AG20443 (cell line): Measurements from ENCODE around the gene XPR1.
"Not testable (repeated sequence)": the region's sequence is repeated elsewhere in the genome, so short reads cannot be mapped to it uniquely, and the experiment has no call there.

ENCODE experiments used
- DNase-seq: peaks from one replicate; pipeline ENCODE4 v3.0.0; 2012; ENCODE audit warnings: low spot score, mixed read lengths

Gene XPR1

DNA sequence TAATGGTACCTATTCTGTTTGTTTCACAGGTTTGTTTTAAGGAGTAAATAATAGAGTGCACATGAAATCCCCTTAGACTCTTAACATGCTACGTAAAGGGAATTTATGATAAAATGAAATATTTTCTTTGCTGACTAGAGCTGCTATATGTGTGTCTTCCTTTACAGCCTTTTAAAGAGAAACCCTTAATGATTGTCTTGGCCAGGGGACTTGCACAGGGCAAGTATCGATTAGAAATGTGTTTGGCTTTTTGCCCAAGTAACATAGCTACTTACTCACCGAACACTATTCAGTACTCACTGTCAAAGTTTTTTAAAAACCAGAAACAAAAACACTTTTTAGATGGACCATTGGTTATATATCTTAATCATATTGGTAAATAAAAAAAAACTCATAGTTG lies 209.6 kb downstream of the XPR1 start:
- no peak for DNase-seq

DNA sequence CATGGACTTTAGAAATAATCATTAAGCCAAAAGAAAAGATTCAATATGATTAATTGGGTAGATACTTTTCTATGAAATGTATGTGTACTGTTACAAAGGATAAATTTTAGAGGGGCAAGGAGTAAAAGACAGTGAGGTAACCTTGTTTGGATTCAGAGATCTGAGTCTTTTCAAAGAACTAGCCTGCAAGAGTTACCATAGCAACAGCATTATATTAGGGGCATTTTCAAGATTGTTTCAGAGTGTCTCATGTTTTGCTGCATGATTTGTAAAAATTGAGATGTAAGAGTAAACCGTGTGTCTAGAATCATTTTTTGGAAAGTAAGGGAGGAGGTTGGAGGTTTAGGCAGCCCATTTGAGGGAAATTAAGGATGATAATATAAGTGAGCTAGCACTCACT lies 210.2 kb downstream of the XPR1 start:
- peak; percentile 71 for DNase-seq

DNA sequence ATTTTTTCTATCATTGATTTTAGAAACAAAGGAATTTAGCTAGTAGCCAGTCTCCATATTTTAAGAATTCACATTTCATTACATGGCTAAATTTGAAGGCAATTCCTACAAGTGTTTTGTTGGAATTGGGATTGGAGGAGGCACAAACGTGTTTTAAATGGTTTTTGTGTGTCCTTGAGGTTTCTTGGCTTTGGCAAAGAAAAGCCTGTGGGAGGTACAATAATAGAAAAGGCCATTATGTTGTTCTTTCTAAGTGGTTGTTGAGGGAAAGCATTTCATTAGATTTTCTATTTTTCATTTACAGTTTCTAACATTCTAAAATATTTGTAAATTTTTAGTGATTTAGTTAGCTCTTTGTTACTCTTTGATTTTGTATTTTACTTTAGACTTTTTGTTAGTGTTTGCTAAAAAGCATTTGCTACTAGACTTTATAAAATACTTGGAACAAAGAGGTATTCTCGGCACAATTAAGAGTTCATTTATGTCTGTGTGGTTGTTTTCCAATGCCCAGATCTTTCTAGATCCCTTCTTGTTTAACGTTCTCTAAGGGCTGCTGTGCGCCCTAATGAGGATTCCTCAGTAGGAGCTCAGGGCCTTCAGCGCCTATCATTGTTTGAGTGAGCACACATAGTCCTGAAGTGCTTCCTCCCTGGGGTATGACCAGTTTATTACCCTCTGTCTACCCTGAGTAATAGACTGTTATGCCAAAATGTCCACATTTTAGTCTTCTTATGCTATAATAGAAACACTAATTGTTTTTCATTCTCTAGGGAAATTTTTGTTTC lies 210.9 kb downstream of the XPR1 start:
- no peak for DNase-seq

DNA sequence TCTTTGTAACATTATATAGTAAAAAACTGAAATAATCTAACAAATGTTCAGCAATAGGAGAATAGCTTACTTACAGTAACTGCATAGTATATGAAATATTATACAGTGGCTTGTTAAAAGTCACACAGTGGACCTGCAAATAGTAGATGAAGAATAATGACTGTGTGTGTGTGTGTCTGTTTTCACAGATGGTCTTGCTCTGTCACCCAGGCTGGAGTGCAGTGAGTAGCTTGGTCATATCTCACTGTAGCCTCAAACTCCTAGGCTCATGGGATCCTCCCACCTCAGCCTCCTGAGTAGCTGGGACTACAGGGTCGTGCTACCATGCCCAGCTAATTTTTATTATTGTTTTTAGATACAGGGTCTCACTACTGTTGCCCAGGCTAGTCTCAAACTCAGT lies 213.5 kb downstream of the XPR1 start:
- DNase-seq = no peak

DNA sequence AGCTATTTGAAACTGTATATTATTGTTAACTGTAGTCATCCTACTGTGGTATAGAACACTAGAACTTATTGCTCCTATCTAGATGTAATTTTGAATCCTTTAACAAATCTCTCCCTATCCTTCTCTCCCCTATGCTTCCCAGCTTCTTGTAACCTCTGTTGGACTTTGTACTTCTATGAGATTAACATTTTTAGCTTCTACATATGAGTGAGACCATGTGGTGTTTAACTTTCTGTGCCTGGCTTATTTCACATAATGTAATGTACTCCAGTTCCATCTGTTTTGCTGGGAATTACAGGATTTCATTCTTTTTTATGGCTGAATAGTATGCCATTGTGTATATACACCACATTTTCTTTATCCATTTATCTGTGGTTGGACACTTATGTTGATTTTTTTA lies 216.4 kb downstream of the XPR1 start:
- no peak for DNase-seq

DNA sequence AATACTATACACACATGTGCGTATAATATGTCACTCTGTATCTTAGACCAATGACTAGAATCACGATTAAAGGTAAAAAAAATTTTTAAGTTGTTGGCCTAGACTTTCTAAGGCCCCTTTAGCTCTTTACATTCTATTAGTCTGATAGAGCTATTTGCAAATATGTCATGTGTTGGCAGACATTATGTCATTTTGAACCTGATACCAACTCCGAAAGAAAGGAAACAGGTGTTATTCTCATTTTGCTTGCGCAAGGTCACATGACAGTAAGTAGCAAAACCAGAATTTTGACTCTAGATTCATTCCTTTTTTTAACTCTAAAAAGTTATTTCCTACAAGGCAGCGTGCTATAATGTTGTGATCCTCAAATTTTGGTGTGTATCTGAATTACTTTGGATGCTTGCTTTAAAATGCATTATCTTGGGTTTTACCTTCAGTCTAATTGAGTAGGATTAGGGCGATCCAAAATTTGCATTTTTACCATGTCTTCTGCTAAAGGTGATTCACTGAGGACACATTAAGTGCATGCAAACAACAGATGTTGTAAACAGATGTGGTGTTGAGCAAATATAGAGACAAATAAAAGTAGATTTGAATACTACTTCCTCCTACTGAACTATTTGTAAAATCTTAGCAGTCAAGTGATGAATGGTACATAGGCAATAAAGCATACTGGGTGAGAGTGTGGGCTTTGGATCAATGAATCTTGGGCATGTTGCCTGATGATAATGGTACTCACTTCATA lies 217.4 kb downstream of the XPR1 start:
- DNase-seq = no peak

DNA sequence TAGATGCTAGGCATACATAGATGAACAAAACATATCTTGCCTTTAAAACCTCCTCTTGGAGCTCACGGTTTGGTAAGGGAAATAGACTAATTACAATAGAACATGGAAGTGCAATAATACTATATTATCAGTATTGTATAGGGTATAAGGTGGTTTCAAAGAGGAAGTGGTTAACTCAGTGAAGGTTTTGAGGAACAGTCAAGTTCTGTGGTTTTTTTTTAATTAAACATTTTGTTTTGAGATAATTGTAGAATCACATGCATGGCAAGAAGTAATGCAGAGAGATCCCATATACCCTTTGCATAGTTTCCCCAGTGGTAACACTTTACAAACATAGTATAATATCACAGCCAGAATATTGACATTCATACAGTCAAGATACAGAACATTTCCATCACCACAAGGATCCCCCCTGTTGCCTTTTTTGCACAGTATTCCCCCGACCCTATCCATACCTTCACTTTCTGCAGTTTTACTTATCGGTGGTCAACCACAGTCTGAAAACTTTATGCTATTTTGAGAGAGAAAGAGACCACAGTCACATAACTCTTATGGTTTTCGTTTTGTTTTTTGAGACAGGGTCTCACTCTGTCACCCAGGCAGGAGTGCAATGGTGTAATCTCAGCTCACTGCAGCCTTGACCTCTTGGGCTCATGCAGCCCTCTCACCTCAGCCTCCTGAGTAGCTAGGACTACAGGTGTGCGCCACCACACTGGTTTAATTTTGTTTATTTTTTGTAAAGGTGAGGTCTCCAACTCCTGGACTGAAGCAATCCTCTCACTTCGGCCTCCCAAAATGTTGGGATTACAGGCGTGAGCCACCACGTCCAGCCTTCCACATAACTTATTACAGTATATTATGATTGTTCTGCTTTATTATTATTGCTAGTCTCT lies 220.4 kb downstream of the XPR1 start:
- DNase-seq = no peak

DNA sequence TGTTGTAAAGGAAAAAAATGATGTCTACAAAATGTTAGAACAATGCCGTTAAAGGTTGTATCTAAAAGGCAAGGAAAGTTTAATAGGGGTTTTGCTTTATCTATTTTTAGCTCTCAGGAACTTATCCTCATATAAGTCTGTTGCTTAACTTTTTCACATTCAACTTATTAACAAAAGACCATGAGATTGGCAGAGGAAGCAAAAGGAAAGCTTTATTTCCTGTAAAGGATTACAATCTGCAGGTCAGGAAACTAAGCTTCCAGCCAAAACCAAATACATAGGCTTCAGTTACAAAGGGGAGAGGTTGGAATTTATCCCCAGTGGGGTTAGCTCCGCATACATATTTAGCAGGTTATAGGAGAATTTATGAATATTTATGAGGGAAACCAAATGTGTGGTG lies 222.2 kb downstream of the XPR1 start:
- no peak for DNase-seq

DNA sequence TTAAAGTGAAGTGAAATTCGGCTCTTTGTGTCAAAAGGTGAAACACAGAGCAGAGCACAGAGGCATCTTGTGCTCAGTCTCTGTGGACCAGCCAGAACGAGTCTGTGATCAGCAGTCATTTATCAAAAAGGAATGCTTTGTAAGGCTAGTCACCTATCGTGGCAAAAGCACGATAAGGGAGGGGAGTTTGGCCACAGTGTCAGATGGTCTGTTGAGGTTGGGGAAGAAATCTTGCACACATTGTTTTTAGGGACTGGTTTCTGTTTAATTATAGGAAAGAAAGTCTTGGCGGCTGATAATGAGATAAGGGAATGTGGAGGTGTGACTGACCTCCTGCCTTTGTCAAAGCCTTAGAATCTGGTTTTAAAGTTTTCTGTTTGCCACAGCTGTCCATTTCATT lies 222.6 kb downstream of the XPR1 start:
- DNase-seq = no peak

DNA sequence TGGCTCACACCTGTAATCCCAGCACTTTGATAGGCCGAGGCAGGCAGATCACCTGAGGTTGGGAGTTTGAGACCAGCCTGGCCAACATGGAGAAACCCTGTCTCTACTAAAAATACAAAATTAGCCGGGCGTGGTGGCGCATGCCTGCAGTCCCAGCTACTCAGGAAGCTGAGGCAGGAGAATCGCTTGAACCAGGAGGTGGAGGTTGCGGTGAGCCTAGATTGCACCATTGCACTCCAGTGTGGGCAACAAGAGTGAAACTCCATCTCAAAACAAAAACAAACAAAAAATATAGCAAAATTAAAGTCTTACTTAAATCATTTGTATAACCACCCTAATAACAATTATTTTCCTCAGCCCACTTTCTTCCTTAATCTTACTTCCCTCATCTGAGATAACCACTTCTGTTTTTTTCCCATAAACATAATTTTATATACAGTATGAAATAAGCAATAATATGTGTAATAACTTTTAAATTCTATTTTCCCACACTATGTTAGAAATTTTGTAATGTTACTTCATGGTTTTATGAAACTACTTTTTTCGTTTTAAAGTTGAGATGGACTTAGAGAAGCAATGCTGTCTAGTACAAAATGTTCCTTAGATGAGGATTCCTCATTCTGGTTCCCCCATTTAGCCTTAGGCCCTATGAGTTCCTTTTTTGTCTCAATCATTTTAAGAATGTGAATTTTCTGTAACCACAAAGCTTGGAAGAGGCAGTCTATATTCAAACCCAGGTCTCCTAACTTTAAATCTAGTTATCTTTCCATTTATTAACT lies 226.3 kb downstream of the XPR1 start:
- not testable (repeated sequence) for DNase-seq

DNA sequence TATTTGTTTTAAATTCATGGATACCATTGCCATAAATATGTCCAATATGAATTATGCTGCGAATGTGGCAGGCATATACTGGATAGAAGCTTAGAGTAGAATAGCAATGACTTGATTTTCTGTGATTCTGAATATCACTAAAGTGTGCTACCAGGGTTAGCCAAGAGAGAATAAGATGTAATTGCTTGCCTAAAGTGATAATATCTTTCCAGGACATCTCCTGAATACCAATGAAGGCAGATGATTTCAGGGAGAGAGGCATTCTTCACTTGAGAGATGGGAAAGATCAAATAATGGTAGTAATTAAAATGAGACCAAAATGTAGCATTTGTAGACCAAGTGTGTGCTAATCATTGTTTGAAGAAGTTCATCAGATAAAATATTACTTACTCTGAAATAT lies 227.5 kb downstream of the XPR1 start:
- no peak for DNase-seq

DNA sequence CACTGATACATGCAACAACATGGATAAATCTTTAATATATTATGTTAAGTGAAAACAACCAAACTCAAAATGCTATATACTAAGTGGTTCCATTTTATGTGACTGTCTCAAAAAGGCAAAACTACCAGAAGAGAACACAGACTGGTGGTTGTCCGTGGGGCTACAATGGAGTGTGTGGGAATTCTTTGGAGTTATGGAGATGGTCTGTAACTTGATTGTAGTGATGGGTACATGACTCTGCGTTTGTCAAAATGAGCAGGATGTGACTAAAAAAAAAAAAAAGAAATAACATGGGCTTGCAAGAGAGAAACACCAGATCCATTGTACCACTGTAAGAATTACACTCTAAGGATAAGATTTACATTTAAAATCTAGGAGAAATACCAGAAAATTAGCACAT lies 228.7 kb downstream of the XPR1 start:
- no peak for DNase-seq

DNA sequence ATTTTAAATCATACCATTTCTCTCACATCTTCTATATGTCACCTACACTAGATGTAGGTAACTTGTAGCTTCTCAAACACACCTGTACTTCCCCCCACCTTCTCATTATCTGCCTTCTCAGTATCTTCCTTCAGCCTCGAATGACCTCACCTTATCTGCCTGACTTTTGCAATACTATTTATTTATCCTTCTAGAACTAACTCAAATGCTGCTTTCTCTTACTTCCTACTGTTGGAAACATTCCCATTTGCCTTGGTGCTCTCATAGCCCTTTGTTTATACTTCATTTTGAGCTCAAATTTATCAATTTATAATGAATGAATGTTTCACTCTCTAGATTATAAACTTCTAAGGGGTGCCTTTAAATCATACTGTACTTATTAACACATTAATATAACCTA lies 230.5 kb downstream of the XPR1 start:
- DNase-seq = no peak

DNA sequence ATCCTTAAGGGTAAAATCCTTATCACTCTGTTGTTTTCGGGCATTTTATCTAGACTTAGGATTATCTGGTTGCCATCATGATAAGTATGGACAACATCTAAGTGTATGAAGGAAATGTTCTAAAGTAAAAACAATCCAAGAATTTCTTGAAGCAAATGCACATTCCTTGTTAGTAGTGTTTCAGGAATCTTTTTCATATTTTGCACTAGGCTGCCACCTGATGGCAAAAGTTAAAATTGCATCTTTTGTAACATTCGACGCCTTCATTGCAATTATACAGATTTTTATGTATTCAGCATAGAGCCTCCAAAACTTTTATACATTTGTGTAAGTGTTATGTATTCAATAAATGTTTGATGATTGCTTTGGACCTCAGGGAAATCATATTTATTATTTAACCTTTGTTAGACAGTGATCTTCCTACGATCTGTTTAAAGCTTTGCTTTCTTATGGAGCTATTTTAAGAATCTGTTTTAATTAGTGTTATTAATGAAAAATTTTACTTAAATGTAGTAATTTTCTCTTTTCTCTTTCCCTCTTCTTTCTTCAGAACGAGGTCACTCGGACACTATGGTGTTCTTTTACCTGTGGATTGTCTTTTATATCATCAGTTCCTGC lies 231.4 kb downstream of the XPR1 start:
- peak; percentile 40 for DNase-seq

DNA sequence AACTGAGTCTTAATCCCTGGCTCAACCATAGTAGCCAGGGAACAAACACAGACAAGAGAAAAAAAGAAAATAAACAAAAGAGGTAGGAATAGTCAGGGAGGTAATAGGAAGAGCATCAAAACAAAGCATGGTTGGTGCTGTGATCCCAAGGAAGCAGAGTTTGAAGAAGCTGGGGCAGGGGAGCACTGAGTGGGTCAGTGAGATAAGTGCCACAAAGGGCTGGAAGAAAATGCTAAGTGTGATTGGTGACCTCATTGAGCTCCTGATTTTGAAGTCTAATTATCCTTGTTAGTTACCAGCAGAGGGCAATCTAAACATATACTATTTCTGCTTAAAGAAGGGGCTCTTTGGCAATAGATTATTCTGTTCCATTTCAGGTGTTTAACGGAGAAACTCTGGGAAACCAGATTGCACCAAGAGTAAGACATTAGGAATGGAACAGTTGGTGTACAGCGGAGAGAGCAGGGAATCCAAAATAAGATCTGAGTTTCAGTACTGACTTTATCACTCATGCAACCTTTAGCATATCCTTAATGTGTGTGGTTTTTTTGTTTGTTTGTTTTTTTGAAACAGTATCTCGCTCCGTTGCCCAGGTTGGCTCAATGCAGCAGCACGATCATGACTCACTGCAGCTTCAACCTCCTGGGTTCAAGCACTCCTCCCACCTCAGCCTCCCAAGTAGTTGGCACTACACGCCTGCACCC lies 250.1 kb downstream of the XPR1 start:
- peak; percentile 70 for DNase-seq

DNA sequence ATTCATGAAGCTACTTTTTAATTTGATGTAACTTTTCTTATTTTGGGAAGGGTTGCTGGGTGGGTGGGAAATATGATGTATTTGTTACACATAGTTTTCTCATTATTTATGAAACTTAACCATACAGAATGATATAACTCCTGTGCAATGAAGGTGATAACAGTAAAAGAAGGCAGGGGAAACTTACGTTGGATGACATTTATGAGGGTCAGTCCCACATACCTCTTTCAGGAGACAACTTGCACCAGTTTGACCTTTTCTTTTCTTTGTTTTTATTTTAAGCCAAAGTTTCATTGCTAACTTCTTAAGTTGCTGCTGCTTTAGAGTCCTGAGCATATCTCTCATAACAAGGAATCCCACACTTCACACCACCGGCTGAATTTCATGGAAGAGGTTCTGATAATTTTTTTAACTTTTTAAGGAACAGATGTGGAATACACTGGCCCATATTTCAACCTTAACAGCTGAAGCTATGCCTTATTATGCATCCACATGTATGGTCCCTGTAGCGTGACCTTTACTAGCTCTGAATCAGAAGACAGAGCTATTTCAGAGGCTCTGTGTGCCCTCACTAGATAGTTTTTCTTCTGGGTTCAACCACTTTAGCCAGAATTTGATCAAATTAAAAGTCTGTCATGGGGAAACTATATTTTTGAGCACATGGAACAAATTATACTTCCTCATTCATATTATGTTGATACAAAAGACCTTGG lies 252.9 kb downstream of the XPR1 start:
- DNase-seq = no peak

DNA sequence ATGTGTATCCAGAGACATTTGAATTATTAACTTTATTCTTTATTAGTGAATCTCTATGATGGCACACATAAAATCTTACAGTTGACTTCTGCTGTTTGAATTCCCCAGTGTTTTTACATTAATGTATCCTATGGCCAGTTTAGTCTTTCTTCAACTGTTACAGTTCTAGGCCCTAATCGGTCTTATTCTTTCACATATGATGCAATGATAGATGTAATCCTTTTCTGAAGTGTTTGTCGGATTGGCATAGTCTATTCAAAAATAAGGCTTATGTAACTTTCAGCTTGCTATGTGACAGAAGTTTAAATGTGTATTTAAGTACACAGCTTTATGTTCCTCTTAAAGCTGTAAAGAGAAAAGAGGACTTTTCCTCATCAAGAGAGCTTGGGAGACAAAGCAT lies 254.5 kb downstream of the XPR1 start:
- DNase-seq = no peak

DNA sequence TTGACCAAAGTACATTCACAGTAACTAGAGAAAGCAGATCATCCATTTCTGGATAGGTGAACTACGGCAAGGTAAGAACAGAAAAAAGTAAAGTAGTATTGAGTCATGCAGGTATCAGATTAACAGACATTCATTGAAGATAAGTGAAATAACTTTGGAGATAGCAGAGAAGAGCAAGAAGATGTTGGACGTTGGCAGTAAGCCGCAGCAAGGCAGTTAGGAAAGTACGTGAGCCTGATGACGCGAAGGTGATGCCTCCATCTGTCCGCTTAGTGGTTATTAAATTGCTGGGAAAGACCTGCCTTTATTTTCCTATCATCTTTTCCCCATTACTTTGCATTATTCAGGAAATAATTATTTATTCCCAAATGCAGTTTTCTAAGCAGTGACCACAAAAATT lies 256.0 kb downstream of the XPR1 start:
- no peak for DNase-seq

DNA sequence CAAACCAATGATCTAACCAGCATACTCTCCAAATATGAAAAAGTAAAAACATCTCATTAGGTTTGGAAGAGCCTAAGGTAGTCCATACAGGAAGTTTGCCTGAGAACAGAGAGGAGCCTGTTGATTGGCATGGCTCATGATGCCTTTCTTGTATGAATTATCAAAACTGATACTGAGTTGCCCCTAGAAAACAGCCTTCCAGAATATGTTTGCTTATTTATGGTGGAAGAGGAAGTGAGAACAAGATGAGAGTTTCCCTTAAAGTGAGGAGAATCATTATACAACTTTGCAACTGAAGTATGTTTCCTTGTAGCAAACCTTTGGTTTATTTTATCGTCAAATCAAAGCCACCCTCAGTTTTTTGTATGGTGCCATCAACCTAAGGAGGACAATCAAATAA lies 257.0 kb downstream of the XPR1 start:
- DNase-seq = no peak

DNA sequence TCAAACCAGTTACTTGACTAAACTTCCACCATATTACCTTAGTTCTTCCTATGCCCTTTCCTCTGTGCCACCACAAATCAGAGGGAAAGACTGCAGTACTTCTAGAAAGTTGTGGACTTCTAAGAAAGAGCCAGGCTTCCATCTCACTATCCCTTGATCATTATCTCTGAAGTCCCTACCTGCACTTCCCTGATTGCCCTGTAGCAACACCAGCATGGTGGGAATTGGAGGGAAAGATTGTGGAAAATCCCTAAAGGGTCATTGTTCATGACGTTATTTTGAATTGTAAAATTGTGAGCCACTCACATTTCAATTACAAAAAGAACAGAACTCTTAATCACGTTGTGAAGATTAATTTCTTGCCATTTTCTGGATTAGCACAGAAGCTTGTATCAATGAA lies 257.5 kb downstream of the XPR1 start:
- DNase-seq = no peak
